Measurements from ENCODE around the gene ABHD14A.

The ABHD14A gene

DNA sequence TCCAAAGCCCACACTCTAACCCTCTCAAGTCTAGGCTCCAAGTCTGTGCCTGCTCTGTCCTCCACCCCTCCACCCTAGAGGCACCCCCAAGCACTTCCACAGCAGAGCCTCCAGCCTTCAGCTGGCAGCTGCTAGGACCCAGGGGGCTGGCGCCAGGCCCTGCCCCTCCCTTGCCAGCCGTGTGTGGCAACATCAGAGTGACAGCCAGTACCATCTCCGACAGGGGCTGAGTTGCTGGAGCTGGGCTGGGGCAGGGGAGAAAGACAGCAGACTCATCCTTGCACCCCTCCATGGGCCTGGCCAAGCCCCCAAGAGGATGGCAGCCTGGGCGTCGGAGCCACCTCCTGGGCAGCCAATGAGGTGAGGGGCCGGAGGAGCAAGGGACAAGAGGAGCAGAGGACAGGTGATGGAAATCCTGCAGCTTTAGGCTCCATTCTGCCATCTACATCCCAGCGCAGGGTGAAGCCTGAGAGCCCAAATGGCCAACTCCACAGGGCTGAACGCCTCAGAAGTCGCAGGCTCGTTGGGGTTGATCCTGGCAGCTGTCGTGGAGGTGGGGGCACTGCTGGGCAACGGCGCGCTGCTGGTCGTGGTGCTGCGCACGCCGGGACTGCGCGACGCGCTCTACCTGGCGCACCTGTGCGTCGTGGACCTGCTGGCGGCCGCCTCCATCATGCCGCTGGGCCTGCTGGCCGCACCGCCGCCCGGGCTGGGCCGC lies 19.5 kb upstream of the ABHD14A start, which contains the start of gene GPR62:
TSS of gene GPR62 (plus strand) at position 207 of the 718 bp plus-strand sequence. CDS start at position 479, 272 bp downstream.
- in situ Hi-C loops (cut with HindIII; ENCODE audit: low sequenced_read_pairs), result no loop called here

- in situ Hi-C loops (cut with HindIII; ENCODE audit: low sequenced_read_pairs), result no loop called here
Measured at GRCh38 chr3:51955893-51956770, 18.7 kb upstream of the ABHD14A start.

GRCh38 chr3:51957520-51958205 lies 17.2 kb upstream of the ABHD14A start:
- in situ Hi-C loops (cut with HindIII; ENCODE audit: low sequenced_read_pairs), result no loop called here

DNA sequence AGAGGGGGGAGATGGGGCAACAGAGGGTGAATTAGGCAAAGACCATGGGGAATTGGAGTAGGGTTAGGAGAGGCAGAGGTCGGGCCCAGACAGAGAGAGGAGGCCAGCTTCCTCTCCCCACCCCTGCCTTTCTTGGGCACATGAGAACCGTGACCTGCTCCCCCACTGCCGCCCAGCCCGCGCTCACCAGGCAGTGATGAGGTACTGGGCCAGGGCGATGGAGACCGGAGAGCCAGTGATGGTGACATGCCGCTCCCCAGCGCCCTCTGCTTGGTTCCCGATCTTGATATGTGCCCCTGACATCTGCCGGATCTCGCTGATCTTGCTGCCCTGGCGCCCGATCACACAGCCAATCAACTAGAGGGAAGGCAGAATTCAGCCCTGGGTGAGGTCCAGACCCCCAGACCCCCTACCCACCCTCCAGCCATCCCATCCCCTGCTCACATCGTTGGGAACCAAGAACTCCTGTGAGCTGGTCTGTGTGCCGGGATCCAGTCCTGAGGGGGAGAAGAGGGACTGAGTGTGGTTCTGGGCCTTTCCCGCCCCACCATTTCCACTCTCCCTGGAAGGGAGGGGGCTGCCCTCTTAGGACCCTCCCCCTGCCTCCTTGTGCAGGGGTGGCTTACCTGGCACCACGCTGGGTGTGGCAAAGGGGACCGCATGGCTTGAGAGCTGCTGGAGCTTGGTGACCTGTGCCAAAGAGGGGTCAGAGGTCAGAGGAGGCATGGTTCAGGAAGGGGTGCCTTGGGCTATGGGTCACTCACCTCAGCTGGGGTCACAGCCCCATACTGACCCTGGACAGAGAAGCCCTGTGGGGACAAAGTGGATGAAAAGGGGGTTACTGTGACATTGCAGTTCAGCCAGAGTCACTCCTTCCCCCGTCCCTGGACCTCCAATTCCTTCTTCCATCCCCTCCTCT lies 16.0 kb upstream of the ABHD14A start:
- in situ Hi-C loops (cut with HindIII; ENCODE audit: low sequenced_read_pairs), result no loop called here

- in situ Hi-C loops (cut with HindIII; ENCODE audit: low sequenced_read_pairs), result loop anchor here (10.0 kb wide), 2 partner anchors 65 to 135 kb away; no protein-coding TSS in a partner anchor
Measured at GRCh38 chr3:51959651-51960050, 15.2 kb upstream of the ABHD14A start.

GRCh38 chr3:51960386-51960785 lies 14.5 kb upstream of the ABHD14A start:
- in situ Hi-C loops (cut with HindIII; ENCODE audit: low sequenced_read_pairs), result loop anchor here (10.0 kb wide), 2 partner anchors 66 to 134 kb away; no protein-coding TSS in a partner anchor

DNA sequence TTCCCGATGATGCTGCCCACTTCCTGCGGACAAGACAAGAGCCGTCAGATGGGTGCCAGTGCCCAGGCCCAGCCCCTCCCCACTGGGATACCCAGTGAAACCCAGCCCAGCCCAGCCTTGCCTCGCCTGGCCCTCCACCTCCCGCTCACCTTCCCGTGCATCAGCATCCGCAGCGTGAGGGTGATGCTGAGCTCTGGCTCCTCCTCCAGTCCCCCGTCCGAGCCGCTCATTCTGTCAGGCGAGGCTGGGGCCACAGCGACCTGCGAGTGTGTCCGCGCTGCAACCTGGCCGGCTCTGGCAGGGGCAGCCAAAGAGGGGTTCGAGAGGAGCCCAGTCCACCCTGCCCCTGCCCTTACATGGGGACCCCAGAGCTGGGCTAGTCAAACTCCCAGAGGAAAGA lies 13.9 kb upstream of the ABHD14A start:
- in situ Hi-C loops (cut with HindIII; ENCODE audit: low sequenced_read_pairs), result loop anchor here (10.0 kb wide), 2 partner anchors 66 to 134 kb away; no protein-coding TSS in a partner anchor

DNA sequence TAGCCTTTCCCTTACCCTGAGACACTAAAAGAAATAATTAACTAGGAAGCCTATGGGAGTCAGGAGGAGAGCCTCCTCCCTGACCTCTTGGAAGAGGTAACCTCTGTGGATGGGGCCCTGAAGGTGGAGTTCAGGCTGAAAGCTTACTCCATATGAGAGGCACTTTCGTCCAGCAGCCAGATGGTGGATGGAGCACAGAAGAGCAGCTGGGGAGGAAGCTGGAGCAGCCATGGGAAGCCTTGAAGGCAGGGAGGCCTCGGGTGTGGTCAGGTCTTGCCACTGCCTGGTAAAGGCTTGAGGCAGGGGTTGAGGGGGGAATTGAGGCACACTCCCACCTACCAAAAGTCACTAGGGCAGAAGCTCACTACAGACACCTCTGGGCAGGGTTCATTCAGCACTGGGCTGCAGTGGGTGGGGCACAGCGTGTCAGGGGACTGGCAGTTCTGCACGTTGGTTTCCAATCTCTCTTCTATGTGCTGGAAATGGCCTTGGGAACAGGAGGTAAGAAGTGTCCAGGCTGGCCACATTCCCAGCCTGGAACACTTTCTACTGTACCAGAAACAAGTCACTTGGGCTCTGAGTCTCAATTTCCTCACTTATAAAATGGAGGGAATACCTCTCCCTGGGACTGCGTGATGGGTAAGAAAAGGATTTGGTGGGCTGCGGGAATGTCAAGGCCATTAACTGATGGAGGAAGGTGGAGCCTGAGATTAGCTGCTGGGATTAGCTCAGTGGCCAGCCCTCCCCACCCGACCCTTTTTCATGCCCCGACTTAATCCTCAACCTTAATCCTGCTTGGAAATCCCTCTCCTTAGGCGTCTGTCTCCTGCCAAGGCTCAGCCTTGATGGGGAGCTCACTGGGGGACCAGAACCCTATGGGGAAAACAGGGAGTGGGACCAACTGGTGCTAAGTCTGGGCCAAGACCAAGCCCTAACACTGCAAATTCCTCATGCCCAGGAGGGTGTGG lies 13.0 kb upstream of the ABHD14A start:
- in situ Hi-C loops (cut with HindIII; ENCODE audit: low sequenced_read_pairs), result loop anchor here (10.0 kb wide), 2 partner anchors 67 to 133 kb away; no protein-coding TSS in a partner anchor

- in situ Hi-C loops (cut with HindIII; ENCODE audit: low sequenced_read_pairs), result loop anchor here (10.0 kb wide), 2 partner anchors 68 to 132 kb away; no protein-coding TSS in a partner anchor
Measured at GRCh38 chr3:51962854-51963530, 11.9 kb upstream of the ABHD14A start.

DNA sequence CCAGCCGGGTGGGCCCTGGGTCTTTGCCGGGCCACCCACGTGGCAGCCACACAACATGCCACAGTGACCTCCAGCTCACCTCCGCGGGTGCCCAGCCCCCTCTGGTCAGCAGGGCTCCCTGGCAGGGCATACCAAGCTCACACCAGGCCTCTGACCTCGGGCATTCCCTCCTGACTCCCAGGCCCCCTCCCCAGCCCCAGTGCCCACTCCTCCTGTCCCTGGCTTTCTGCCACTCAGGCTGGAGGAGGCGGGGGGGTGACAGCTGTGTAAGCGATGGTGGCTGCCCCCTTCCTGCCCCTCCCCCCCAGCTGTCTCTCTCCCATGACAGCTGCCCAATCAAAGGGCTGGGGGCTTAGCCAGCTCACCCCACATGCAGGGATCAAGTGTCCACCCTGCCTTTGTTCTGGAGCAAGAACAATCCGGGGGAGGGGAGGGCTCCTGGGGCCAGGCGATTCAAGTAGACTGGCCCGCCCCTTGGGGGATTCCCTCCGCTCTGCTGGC lies 10.9 kb upstream of the ABHD14A start:
- in situ Hi-C loops (cut with HindIII; ENCODE audit: low sequenced_read_pairs), result loop anchor here (10.0 kb wide), 2 partner anchors 69 to 131 kb away; no protein-coding TSS in a partner anchor

GRCh38 chr3:51964521-51964920 lies 10.3 kb upstream of the ABHD14A start:
- in situ Hi-C loops (cut with HindIII; ENCODE audit: low sequenced_read_pairs), result loop anchor here (10.0 kb wide), 2 partner anchors 70 to 130 kb away; no protein-coding TSS in a partner anchor

DNA sequence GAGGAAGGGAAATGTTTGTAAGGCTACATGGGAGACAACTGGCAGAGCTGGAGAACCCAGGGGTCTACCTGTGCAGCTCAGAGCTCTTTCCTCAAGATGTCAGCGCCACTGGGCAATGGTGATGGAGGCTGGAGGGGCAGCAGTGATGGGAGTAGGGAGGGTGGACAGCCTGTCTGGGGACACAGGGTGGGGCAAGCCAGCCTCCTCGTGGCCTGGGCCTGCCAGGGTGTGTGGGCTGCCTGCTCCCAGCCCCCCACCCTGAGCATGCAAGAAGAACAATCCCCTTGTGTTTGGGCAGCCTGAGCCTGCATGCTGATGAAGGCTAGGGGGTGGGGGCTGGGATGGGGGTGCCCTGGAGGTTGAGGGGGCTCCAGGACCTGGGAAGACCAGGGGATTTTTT lies 8.8 kb upstream of the ABHD14A start:
- in situ Hi-C loops (cut with HindIII; ENCODE audit: low sequenced_read_pairs), result loop anchor here (10.0 kb wide), 2 partner anchors 71 to 129 kb away; no protein-coding TSS in a partner anchor

GRCh38 chr3:51966486-51966885 lies 8.4 kb upstream of the ABHD14A start:
- in situ Hi-C loops (cut with HindIII; ENCODE audit: low sequenced_read_pairs), result loop anchor here (10.0 kb wide), 2 partner anchors 72 to 128 kb away; no protein-coding TSS in a partner anchor

DNA sequence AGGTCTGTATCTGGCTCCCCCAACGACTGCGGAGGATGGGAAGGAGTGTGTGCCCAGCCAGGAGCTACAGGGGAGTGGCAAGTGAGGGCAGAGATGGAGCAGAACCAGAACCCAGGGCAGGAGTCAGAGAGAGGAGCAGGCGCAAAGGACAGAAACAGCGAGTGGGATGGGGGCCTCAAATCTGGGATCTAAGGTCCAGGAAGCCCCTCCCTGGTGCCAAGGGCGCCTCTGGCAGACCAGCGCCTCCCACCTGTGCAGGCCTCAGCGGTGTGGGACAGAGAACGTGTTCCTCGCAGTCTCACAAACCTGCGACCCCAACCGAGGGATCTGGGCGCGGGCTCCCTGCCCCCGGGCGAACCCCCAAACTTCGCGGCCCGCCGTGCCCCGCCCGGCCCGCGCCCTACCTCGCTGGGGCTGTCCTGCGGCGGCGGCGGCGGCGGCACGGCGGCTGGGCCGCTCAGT lies 7.9 kb upstream of the ABHD14A start:
- in situ Hi-C loops (cut with HindIII; ENCODE audit: low sequenced_read_pairs), result loop anchor here (10.0 kb wide), 2 partner anchors 72 to 128 kb away; no protein-coding TSS in a partner anchor

- in situ Hi-C loops (cut with HindIII; ENCODE audit: low sequenced_read_pairs), result loop anchor here (10.0 kb wide), 2 partner anchors 73 to 127 kb away; no protein-coding TSS in a partner anchor
Measured at GRCh38 chr3:51967384-51968169, 7.3 kb upstream of the ABHD14A start, which contains the start of gene PCBP4. TSS of gene PCBP4 (minus strand) at chr3:51967454. CDS start at chr3:51961240, 6,214 bp downstream.

DNA sequence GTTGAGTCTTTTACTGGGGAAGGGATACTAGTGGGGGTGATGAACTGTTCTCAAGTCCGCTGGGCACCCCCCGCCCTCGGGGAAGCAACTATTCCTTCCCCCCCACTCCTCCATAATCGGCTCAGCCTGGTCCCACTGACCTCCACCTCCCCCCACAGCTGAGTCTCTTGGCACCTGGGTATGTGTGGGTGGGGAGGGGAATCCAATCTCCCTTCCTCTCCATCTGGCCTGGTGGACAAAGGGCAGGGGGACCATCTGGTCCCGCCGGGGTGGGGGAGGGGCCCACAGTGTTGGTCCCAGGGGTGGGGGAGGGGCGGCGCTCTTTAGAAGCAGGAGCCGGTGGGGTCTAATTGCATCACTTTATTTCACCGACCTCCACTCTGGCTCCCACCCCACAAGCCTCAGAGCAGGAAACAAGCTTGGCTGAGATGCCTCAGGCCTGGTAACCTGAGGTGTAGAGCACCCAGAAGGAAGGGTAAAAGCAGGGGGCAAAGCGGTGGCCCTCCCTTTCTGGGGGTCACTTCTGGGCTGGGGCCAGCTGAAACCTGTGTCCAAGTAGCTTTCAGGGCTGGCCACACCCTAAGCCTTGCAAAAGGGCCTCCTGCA lies 6.6 kb upstream of the ABHD14A start:
- in situ Hi-C loops (cut with HindIII; ENCODE audit: low sequenced_read_pairs), result loop anchor here (10.0 kb wide), 2 partner anchors 73 to 127 kb away; no protein-coding TSS in a partner anchor
